ENCODE measurements around the gene PRR7. TPM values are rescaled to one million over a fixed set of nuclear protein-coding genes. Genes with fewer than 3 reads are reported as not detected.

Gene PRR7
- total RNA-seq, 1 experiment from 2014 or later = 39.2 TPM

DNA sequence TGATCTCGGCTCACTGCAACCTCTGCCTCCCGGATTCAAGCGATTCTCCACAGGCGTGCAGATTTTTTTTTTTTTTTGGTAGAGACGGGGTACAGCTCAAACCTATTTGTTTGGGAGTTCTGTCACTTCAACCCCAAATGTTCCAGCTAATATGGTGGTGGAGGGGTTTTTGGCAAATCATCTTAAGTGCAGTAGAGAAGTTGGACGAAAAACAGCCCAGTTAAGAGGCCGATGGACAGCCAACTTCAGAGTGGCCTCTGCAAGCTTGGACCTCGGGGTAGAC, 756 bp upstream of the PRR7 start:
- intact Hi-C loops (cut with micrococcal nuclease; ENCODE audit: unreplicated experiment) (no loop called here), in situ Hi-C loops (cut with HindIII; ENCODE audit: low pct_unique_long_range_greater_than_20kb, low sequenced_read_pairs) (no loop called here)
- BruUV-seq (replicated peaks) = no TSS peak
- Histone ChIP-seq H3K27ac (ENCODE audit: low read length) (peak overlapping the region; percentile 84), H3K36me3 (ENCODE audit: control insufficient read depth, insufficient read depth, low read length) (no peaks in the 10 kb centered on the region; the same call in 1 of the 2 replicates), H3K9me3 (ENCODE audit: control insufficient read depth, insufficient read depth, low read depth, low read length) (no peaks in the 10 kb centered on the region), H3K27me3 (ENCODE audit: control insufficient read depth, insufficient read depth, low read length) (no peaks in the 10 kb centered on the region), H3K4me3 (ENCODE audit: low read depth in 2 of 2, low read length in 2 of 2) (peak overlapping the region; percentile 54 to 70), H3K4me1 (ENCODE audit: control insufficient read depth, insufficient read depth, low read length) (peaks cover 49% of the 10 kb centered on the region)
- POLR2A ChIA-PET = interaction anchor here (0.6 to 0.7 kb wide), 5 partner anchors 9 to 162 kb away, joined by 4 to 6 read pairs (median 4); no protein-coding TSS in a partner anchor
- DNase-seq (ENCODE audit: low read depth, low spot score) (no peak), ATAC-seq (no peak)
- CTCF ChIA-PET = interaction anchor here (0.7 kb wide), 1 partner anchor 67 kb away, joined by 3 read pairs; no protein-coding TSS in a partner anchor
- TF ChIP-seq TCF7L2 (IDR thresholded peaks at IDR 0.05; ENCODE audit: low read depth, low read length) = no peak
- TF ChIP-seq, protein P1, sequence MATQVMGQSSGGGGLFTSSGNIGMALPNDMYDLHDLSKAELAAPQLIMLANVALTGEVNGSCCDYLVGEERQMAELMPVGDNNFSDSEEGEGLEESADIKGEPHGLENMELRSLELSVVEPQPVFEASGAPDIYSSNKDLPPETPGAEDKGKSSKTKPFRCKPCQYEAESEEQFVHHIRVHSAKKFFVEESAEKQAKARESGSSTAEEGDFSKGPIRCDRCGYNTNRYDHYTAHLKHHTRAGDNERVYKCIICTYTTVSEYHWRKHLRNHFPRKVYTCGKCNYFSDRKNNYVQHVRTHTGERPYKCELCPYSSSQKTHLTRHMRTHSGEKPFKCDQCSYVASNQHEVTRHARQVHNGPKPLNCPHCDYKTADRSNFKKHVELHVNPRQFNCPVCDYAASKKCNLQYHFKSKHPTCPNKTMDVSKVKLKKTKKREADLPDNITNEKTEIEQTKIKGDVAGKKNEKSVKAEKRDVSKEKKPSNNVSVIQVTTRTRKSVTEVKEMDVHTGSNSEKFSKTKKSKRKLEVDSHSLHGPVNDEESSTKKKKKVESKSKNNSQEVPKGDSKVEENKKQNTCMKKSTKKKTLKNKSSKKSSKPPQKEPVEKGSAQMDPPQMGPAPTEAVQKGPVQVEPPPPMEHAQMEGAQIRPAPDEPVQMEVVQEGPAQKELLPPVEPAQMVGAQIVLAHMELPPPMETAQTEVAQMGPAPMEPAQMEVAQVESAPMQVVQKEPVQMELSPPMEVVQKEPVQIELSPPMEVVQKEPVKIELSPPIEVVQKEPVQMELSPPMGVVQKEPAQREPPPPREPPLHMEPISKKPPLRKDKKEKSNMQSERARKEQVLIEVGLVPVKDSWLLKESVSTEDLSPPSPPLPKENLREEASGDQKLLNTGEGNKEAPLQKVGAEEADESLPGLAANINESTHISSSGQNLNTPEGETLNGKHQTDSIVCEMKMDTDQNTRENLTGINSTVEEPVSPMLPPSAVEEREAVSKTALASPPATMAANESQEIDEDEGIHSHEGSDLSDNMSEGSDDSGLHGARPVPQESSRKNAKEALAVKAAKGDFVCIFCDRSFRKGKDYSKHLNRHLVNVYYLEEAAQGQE (IDR thresholded peaks at IDR 0.05; ENCODE audit: insufficient read depth in 1 of 2, low read depth in 2 of 2, low read length in 1 of 2) = no peak
- TF ChIP-seq POLR2AphosphoS5 (IDR thresholded peaks at IDR 0.05; ENCODE audit: low read depth, low read length) = no peak
- TF ChIP-seq SIN3A (IDR thresholded peaks at IDR 0.05; ENCODE audit: borderline replicate concordance, insufficient read depth, low read depth, low read length) = no peak
- TF ChIP-seq, protein P2, sequence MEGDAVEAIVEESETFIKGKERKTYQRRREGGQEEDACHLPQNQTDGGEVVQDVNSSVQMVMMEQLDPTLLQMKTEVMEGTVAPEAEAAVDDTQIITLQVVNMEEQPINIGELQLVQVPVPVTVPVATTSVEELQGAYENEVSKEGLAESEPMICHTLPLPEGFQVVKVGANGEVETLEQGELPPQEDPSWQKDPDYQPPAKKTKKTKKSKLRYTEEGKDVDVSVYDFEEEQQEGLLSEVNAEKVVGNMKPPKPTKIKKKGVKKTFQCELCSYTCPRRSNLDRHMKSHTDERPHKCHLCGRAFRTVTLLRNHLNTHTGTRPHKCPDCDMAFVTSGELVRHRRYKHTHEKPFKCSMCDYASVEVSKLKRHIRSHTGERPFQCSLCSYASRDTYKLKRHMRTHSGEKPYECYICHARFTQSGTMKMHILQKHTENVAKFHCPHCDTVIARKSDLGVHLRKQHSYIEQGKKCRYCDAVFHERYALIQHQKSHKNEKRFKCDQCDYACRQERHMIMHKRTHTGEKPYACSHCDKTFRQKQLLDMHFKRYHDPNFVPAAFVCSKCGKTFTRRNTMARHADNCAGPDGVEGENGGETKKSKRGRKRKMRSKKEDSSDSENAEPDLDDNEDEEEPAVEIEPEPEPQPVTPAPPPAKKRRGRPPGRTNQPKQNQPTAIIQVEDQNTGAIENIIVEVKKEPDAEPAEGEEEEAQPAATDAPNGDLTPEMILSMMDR (IDR thresholded peaks at IDR 0.05) = no peak

DNA sequence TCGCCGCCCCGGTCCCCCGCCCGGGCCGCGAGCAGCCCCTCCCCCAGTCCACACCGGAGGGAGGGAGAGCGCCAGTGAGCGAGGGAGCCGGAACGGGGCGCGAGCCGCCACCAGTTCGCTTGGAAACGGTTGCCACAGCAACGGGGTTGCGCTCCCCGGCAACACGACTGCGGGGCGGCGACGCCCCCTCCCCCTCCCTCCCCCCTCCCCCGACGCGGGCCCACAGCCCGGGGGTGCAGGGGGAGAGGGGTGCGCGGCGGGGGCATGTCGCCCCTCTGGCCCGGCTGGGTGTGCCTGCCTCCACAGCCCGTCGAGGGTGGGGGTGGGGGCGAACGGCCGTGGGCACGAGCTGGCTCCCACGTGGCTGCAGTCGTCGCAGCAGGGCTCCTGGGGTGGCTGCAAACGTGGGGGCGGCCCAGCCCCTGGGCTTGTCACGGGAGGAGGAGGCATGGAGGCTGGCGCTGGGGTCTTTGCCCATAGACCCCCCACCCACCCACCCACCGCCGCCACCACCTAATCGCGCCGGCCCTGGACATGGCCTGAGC, 524 bp downstream of the PRR7 start:
- intact Hi-C loops (cut with micrococcal nuclease; ENCODE audit: unreplicated experiment) (no loop called here), in situ Hi-C loops (cut with HindIII; ENCODE audit: low pct_unique_long_range_greater_than_20kb, low sequenced_read_pairs) (no loop called here)
- Histone ChIP-seq H3K9me3 (ENCODE audit: control insufficient read depth, insufficient read depth, low read depth, low read length) (no peaks in the 10 kb centered on the region), H3K4me1 (ENCODE audit: control insufficient read depth, insufficient read depth, low read length) (peaks cover 55% of the 10 kb centered on the region), H3K4me3 (ENCODE audit: low read depth in 2 of 2, low read length in 2 of 2) (peak overlapping the region; percentile 54 to 70), H3K36me3 (ENCODE audit: control insufficient read depth, insufficient read depth, low read length) (no peaks in the 10 kb centered on the region; the same call in 1 of the 2 replicates), H3K27me3 (ENCODE audit: control insufficient read depth, insufficient read depth, low read length) (no peaks in the 10 kb centered on the region), H3K27ac (ENCODE audit: low read length) (peak overlapping the region; percentile 83)
- DNase-seq (ENCODE audit: low read depth, low spot score) = no peak
- CTCF ChIA-PET = interaction anchor here (0.7 to 1.0 kb wide), 2 partner anchors 77 to 78 kb away, joined by 3 read pairs; no protein-coding TSS in a partner anchor
- TF ChIP-seq SIN3A (IDR thresholded peaks at IDR 0.05; ENCODE audit: borderline replicate concordance, insufficient read depth, low read depth, low read length) = no peak
- TF ChIP-seq, protein P2 (IDR thresholded peaks at IDR 0.05) = no peak
- no peak for TF ChIP-seq TCF7L2 (IDR thresholded peaks at IDR 0.05; ENCODE audit: low read depth, low read length)
- TF ChIP-seq, protein P1 (IDR thresholded peaks at IDR 0.05; ENCODE audit: insufficient read depth in 1 of 2, low read depth in 2 of 2, low read length in 1 of 2) = no peak
- no peak for TF ChIP-seq POLR2AphosphoS5 (IDR thresholded peaks at IDR 0.05; ENCODE audit: low read depth, low read length)
- POLR2A ChIA-PET = interaction anchor here (0.7 to 1.2 kb wide), 3 partner anchors 18 to 25 kb away, joined by 4 to 8 read pairs (median 6); partner anchors contain the start of gene GRK6
- no TSS peak for BruUV-seq (replicated peaks)
- peak; percentile 43 for ATAC-seq

All from Panc1 (cell line).